Stimulated activated CD4-positive, alpha-beta T cell treated with anti-CD3 and anti-CD28 coated beads, Interleukin-4, amount 100 ng/mL, for 1 hour (primary cell): ENCODE measurements around the gene EPHB6.
A peak's percentile ranks its signal among the peaks of the same experiment; 100 is the strongest.

ENCODE experiments used
- DNase-seq: peaks from one replicate; pipeline ENCODE4 v3.0.0-alpha.2; 2020

The EPHB6 gene

GRCh38 chr7:142836426-142836825 is 18.4 kb upstream of the EPHB6 start:
- no peak for DNase-seq

GRCh38 chr7:142838461-142839213 is 16.2 kb upstream of the EPHB6 start:
- no peak for DNase-seq

- no peak for DNase-seq
Observed at GRCh38 chr7:142842251-142842766, 12.6 kb upstream of the EPHB6 start.

- DNase-seq, result no peak
Observed at GRCh38 chr7:142847353-142847752, 7.5 kb upstream of the EPHB6 start.

GRCh38 chr7:142851269-142851668 is 3.6 kb upstream of the EPHB6 start:
- DNase-seq, result no peak

GRCh38 chr7:142851919-142852318 is 3.0 kb upstream of the EPHB6 start:
- DNase-seq, result no peak

GRCh38 chr7:142853739-142854371 is 1.0 kb upstream of the EPHB6 start:
- DNase-seq, result peak; percentile 67

- DNase-seq, result no peak
Observed at GRCh38 chr7:142855114-142855743, 353 bp downstream of the EPHB6 start.

- DNase-seq, result no peak
Observed at GRCh38 chr7:142855756-142856564, 1.1 kb downstream of the EPHB6 start.

GRCh38 chr7:142856565-142857245 is 1.8 kb downstream of the EPHB6 start:
- no peak for DNase-seq

GRCh38 chr7:142857625-142858024 is 2.7 kb downstream of the EPHB6 start:
- no peak for DNase-seq

GRCh38 chr7:142859411-142859810 is 4.5 kb downstream of the EPHB6 start:
- DNase-seq, result no peak

GRCh38 chr7:142859829-142860228 is 5.0 kb downstream of the EPHB6 start:
- no peak for DNase-seq

GRCh38 chr7:142860968-142861367 is 6.1 kb downstream of the EPHB6 start:
- DNase-seq, result no peak

- DNase-seq, result no peak
Observed at GRCh38 chr7:142862351-142862750, 7.5 kb downstream of the EPHB6 start.

- DNase-seq, result no peak
Observed at GRCh38 chr7:142862786-142863400, 8.0 kb downstream of the EPHB6 start.

GRCh38 chr7:142863891-142864685 is 9.2 kb downstream of the EPHB6 start:
- no peak for DNase-seq

GRCh38 chr7:142864980-142865747 is 10.3 kb downstream of the EPHB6 start:
- no peak for DNase-seq

- DNase-seq, result no peak
Observed at GRCh38 chr7:142865766-142866165, 10.9 kb downstream of the EPHB6 start.

- DNase-seq, result no peak
Observed at GRCh38 chr7:142866361-142867096, 11.7 kb downstream of the EPHB6 start.
